H9 (cell line): ENCODE data around the gene KLF14. TPM values are rescaled to one million over a fixed set of nuclear protein-coding genes. Genes with fewer than 3 reads are reported as not detected.
A peak's percentile ranks its signal among the peaks of the same experiment; 100 is the strongest.

Source experiments
- DNase-seq: peaks from one replicate; pipeline ENCODE4 v3.0.0-alpha.2; 2017
- H2AFZ ChIP-seq: one replicate; pipeline ENCODE4 v1.6.1; 2013; ENCODE audit warnings: mild to moderate bottlenecking, low read length, control low read depth, moderate library complexity
- H2AK5ac ChIP-seq: 2 replicates; pipeline ENCODE4 v1.6.1; 2013; ENCODE audit warnings: low read length, control low read depth, mixed read lengths; ENCODE audit not compliant: insufficient read length
- H2BK120ac ChIP-seq: one replicate; pipeline ENCODE4 v1.6.1; 2013; ENCODE audit warnings: low read depth, mild to moderate bottlenecking, low read length, control low read depth, inconsistent platforms; ENCODE audit not compliant: poor library complexity, severe bottlenecking
- H2BK12ac ChIP-seq: 2 replicates; pipeline ENCODE4 v1.6.1; 2013; ENCODE audit warnings: low read length, control low read depth, mixed read lengths, low read depth; ENCODE audit not compliant: insufficient read length
- H2BK15ac ChIP-seq: 2 replicates; pipeline ENCODE4 v1.6.1; 2013; ENCODE audit warnings: low read depth, low read length, control low read depth
- H2BK20ac ChIP-seq: one replicate; pipeline ENCODE4 v1.6.1; 2013; ENCODE audit warnings: low read depth, mild to moderate bottlenecking, low read length, control low read depth, inconsistent platforms; ENCODE audit not compliant: poor library complexity, severe bottlenecking
- H2BK5ac ChIP-seq: 2 replicates; pipeline ENCODE4 v1.6.1; 2013; ENCODE audit warnings: low read length, control low read depth, mixed read lengths; ENCODE audit not compliant: insufficient read length
- H3K14ac ChIP-seq: 2 replicates; pipeline ENCODE4 v1.6.1; 2013; ENCODE audit warnings: low read length, control low read depth; ENCODE audit not compliant: insufficient read depth
- H3K18ac ChIP-seq: 2 replicates; pipeline ENCODE4 v1.6.1; 2013; ENCODE audit warnings: low read depth, mild to moderate bottlenecking, mixed read lengths, low read length, control low read depth; ENCODE audit not compliant: insufficient read length
- H3K23ac ChIP-seq: 2 replicates; pipeline ENCODE4 v1.6.1; 2013; ENCODE audit warnings: low read length, control low read depth, mixed read lengths, low read depth; ENCODE audit not compliant: insufficient read length
- H3K23me2 ChIP-seq: 2 replicates; pipeline ENCODE4 v1.6.1; 2013; ENCODE audit warnings: low read depth, mild to moderate bottlenecking, mixed read lengths, low read length, control low read depth; ENCODE audit not compliant: insufficient read length, poor library complexity, severe bottlenecking
- H3K27ac ChIP-seq: 2 replicates; pipeline ENCODE4 v1.5.1; 2013; ENCODE audit warnings: low read length, control low read depth, mixed read lengths, low read depth; ENCODE audit not compliant: insufficient read length
- H3K27me3 ChIP-seq: 2 replicates; pipeline ENCODE4 v1.6.1; 2013; ENCODE audit warnings: low read length, control low read depth, inconsistent platforms; ENCODE audit not compliant: insufficient read depth
- H3K4ac ChIP-seq: 2 replicates; pipeline ENCODE4 v1.6.1; 2013; ENCODE audit warnings: low read depth, mild to moderate bottlenecking, control low read depth, inconsistent platforms, low read length, moderate library complexity
- H3K4me1 ChIP-seq: 2 replicates; pipeline ENCODE4 v1.6.1; 2013; ENCODE audit warnings: low read length, control low read depth, inconsistent platforms; ENCODE audit not compliant: insufficient read depth
- H3K4me2 ChIP-seq: 2 replicates; pipeline ENCODE4 v1.6.1; 2013; ENCODE audit warnings: low read length, control low read depth, mixed read lengths; ENCODE audit not compliant: insufficient read length, insufficient read depth
- H3K56ac ChIP-seq: 2 replicates; pipeline ENCODE4 v1.6.1; 2013; ENCODE audit warnings: low read depth, mild to moderate bottlenecking, mixed read lengths, low read length, control low read depth; ENCODE audit not compliant: insufficient read length
- H3K79me1 ChIP-seq: 2 replicates; pipeline ENCODE4 v1.6.1; 2013; ENCODE audit warnings: low read depth, mild to moderate bottlenecking, moderate library complexity, low read length, control low read depth, inconsistent platforms; ENCODE audit not compliant: insufficient read depth, poor library complexity, severe bottlenecking
- H3K79me2 ChIP-seq: 2 replicates; pipeline ENCODE4 v1.6.1; 2013; ENCODE audit warnings: low read length, control low read depth, inconsistent platforms; ENCODE audit not compliant: insufficient read depth
- H3K9ac ChIP-seq: 2 replicates; pipeline ENCODE4 v1.6.1; 2013; ENCODE audit warnings: low read length, control low read depth, mixed read lengths; ENCODE audit not compliant: insufficient read length; ENCODE audit errors: extremely low read depth
- H3K9me3 ChIP-seq: one replicate; pipeline ENCODE4 v1.6.1; 2013; ENCODE audit warnings: low read depth, low read length, inconsistent platforms; ENCODE audit not compliant: control insufficient read depth
- H3T11ph ChIP-seq: one replicate; pipeline ENCODE4 v1.6.1; 2013; ENCODE audit warnings: mild to moderate bottlenecking, low read length, control low read depth, inconsistent platforms
- H4K20me1 ChIP-seq: one replicate; pipeline ENCODE4 v1.6.1; 2013; ENCODE audit not compliant: control insufficient read depth, insufficient read length, insufficient read depth
- H4K5ac ChIP-seq: 2 replicates; pipeline ENCODE4 v1.6.1; 2013; ENCODE audit warnings: low read depth, mild to moderate bottlenecking, mixed read lengths, low read length, control low read depth; ENCODE audit not compliant: insufficient read length
- H4K8ac ChIP-seq: replicated peaks from 2 replicates; pipeline ENCODE4 v1.6.1; 2013; ENCODE audit warnings: low read length, control low read depth, mixed read lengths, low read depth; ENCODE audit not compliant: insufficient read length
- H4K91ac ChIP-seq: 2 replicates; pipeline ENCODE4 v1.6.1; 2013; ENCODE audit warnings: low read depth, mild to moderate bottlenecking, moderate library complexity, mixed read lengths, low read length, control low read depth; ENCODE audit not compliant: insufficient read length
- H3K27ac Mint-ChIP-seq, 3 experiments: 2 replicates in 2 of 3; 3 replicates in 1 of 3; pipeline ENCODE4 v1.8.0; 2020 to 2021; ENCODE audit warnings: mixed read lengths in 3 of 3, mild to moderate bottlenecking in 1 of 3, moderate library complexity in 1 of 3
- H3K27me3 Mint-ChIP-seq: 2 replicates; pipeline ENCODE4 v1.8.0; 2021; ENCODE audit warnings: low read depth, mild to moderate bottlenecking, moderate library complexity, mixed read lengths
- H3K36me3 Mint-ChIP-seq, 3 experiments: 2 replicates in 2 of 3; 3 replicates in 1 of 3; pipeline ENCODE4 v1.8.0; 2020 to 2021; ENCODE audit warnings: low read depth in 3 of 3, mixed read lengths in 3 of 3; ENCODE audit not compliant: insufficient read depth in 1 of 3
- H3K4me1 Mint-ChIP-seq, 2 experiments: 2 replicates each; pipeline ENCODE4 v1.8.0; 2020; ENCODE audit warnings: mixed read lengths in 2 of 2
- H3K4me3 Mint-ChIP-seq, 2 experiments: 2 replicates in 1 of 2; 3 replicates in 1 of 2; pipeline ENCODE4 v1.8.0; 2020 to 2021; ENCODE audit warnings: mild to moderate bottlenecking in 2 of 2, mixed read lengths in 2 of 2, moderate library complexity in 1 of 2
- H3K9me3 Mint-ChIP-seq, 2 experiments: 2 replicates in 1 of 2; 3 replicates in 1 of 2; pipeline ENCODE4 v1.8.0; 2020; ENCODE audit warnings: mild to moderate bottlenecking in 2 of 2, mixed read lengths in 2 of 2, moderate library complexity in 1 of 2
- CTCF ChIP-seq: fragments of 200-600 bp; sonication (generic); conservative IDR thresholded peaks from 3 replicates; pipeline ENCODE4 v1.8.0; 2021; ENCODE audit warnings: antibody characterized with exemption, mild to moderate bottlenecking
- WGBS: extraction: QIAGEN DNeasy Blood & Tissue Kit; methylation state at CpG from one replicate; pipeline ENCODE4 v1.1.7; 2013; ENCODE audit warnings: missing lambda C conversion rate, low lambda C conversion rate, mixed read lengths; ENCODE audit not compliant: insufficient read length; ENCODE audit errors: extremely low coverage; 5-methylcytosine and 5-hydroxymethylcytosine counted together
- total RNA-seq: library from RNA; stranded (reverse); gene quantifications from 2 replicates; pipeline ENCODE4 v1.2.1, GENCODE V29; 2021

The KLF14 gene
- total RNA-seq, 1 experiment from 2014 or later = not detected

- H4K91ac ChIP-seq = no peak overlapping the region
- H3K4me2 ChIP-seq = peak overlapping the region; percentile 34
- H4K20me1 ChIP-seq = no peaks in the 10 kb centered on the region
- Mint-ChIP-seq H3K27ac (no peak overlapping the region), H3K4me3 (peak overlapping the region; percentile 70 to 87), H3K4me1 (peaks cover 6 to 11% of the 10 kb centered on the region in 2 experiments), H3K9me3 (peaks cover 3 to 6% of the 10 kb centered on the region in 2 experiments; a peak in 3 of 5 replicates), H3K27me3 (peaks cover 79% of the 10 kb centered on the region), H3K36me3 (peaks cover 0 to 4% (median 0%) of the 10 kb centered on the region in 3 experiments; a peak in 2 of 7 replicates)
- no peak for TF ChIP-seq CTCF
- no peak overlapping the region for H4K5ac ChIP-seq
- H3K23me2 ChIP-seq = peaks cover 7% of the 10 kb centered on the region
- H2AFZ ChIP-seq = no peak overlapping the region
- no peak overlapping the region for H3K9ac ChIP-seq
- no peaks in the 10 kb centered on the region for H3K79me1 ChIP-seq
- H2BK20ac ChIP-seq = no peak overlapping the region
- no peak overlapping the region for H3K27ac ChIP-seq
- H3K14ac ChIP-seq = no peak overlapping the region
- peaks cover 26% of the 10 kb centered on the region; the same call in 1 of the 2 replicates for H3K27me3 ChIP-seq
- H3K79me2 ChIP-seq = no peaks in the 10 kb centered on the region
- no CpG with 5 or more reads among the region's 13 CpGs for WGBS
- no peaks in the 10 kb centered on the region for H3K4me1 ChIP-seq
- H2AK5ac ChIP-seq = no peak overlapping the region
- H3T11ph ChIP-seq = no peak overlapping the region
- H3K56ac ChIP-seq = no peak overlapping the region
- no peak overlapping the region for H2BK15ac ChIP-seq
- no peak overlapping the region for H2BK5ac ChIP-seq
- H2BK120ac ChIP-seq = no peak overlapping the region
- no peak overlapping the region for H3K23ac ChIP-seq
- H3K4ac ChIP-seq = no peak overlapping the region
- H2BK12ac ChIP-seq = no peak overlapping the region
- no peak overlapping the region for H3K18ac ChIP-seq
- no peak overlapping the region for H4K8ac ChIP-seq
- H3K9me3 ChIP-seq = no peaks in the 10 kb centered on the region
- DNase-seq = no peak
Measured at GRCh38 chr7:130734815-130735716, 1.1 kb upstream of the KLF14 start.
